ENCODE data around the gene NOXA1. TPM values are rescaled to one million over a fixed set of nuclear protein-coding genes. Genes with fewer than 3 reads are reported as not detected.
"Not testable (repeated sequence)": the region's sequence is repeated elsewhere in the genome, so short reads cannot be mapped to it uniquely, and the experiment has no call there.

The NOXA1 gene
- total RNA-seq, 1 experiment from 2014 or later = not detected

GRCh38 chr9:137386507-137387113 lies 36.6 kb upstream of the NOXA1 start:
- DNase-seq (ENCODE audit: low spot score) = not testable (repeated sequence)

GRCh38 chr9:137387114-137387890 lies 35.9 kb upstream of the NOXA1 start:
- in situ Hi-C loops (cut with HindIII; ENCODE audit: low sequenced_read_pairs) = no loop called here
- DNase-seq (ENCODE audit: low spot score) = no peak

More at GRCh38 chr9:137386507-137387113, 36.6 kb upstream of the NOXA1 start:
- in situ Hi-C loops (cut with HindIII; ENCODE audit: low sequenced_read_pairs) = not testable (repeated sequence)

- no peak for DNase-seq (ENCODE audit: low spot score)
Measured at GRCh38 chr9:137387891-137388560, 35.2 kb upstream of the NOXA1 start.

GRCh38 chr9:137388589-137389427 lies 34.4 kb upstream of the NOXA1 start:
- in situ Hi-C loops (cut with HindIII; ENCODE audit: low sequenced_read_pairs) = no loop called here
- DNase-seq (ENCODE audit: low spot score) = no peak

More at GRCh38 chr9:137387891-137388560, 35.2 kb upstream of the NOXA1 start:
- in situ Hi-C loops (cut with HindIII; ENCODE audit: low sequenced_read_pairs) = no loop called here

- in situ Hi-C loops (cut with HindIII; ENCODE audit: low sequenced_read_pairs) = no loop called here
- no peak for DNase-seq (ENCODE audit: low spot score)
Measured at GRCh38 chr9:137389428-137389746, 33.8 kb upstream of the NOXA1 start.

GRCh38 chr9:137390553-137391410 lies 32.4 kb upstream of the NOXA1 start:
- in situ Hi-C loops (cut with HindIII; ENCODE audit: low sequenced_read_pairs) = no loop called here
- no peak for DNase-seq (ENCODE audit: low spot score)

GRCh38 chr9:137391411-137391754 lies 31.8 kb upstream of the NOXA1 start:
- no peak for DNase-seq (ENCODE audit: low spot score)
- in situ Hi-C loops (cut with HindIII; ENCODE audit: low sequenced_read_pairs) = no loop called here

GRCh38 chr9:137392232-137393007 lies 30.8 kb upstream of the NOXA1 start:
- DNase-seq (ENCODE audit: low spot score) = no peak
- in situ Hi-C loops (cut with HindIII; ENCODE audit: low sequenced_read_pairs) = no loop called here

- no peak for DNase-seq (ENCODE audit: low spot score)
- in situ Hi-C loops (cut with HindIII; ENCODE audit: low sequenced_read_pairs) = no loop called here
Measured at GRCh38 chr9:137393176-137394150, 29.7 kb upstream of the NOXA1 start.

GRCh38 chr9:137394866-137395665 lies 28.1 kb upstream of the NOXA1 start:
- in situ Hi-C loops (cut with HindIII; ENCODE audit: low sequenced_read_pairs) = no loop called here
- no peak for DNase-seq (ENCODE audit: low spot score)

- in situ Hi-C loops (cut with HindIII; ENCODE audit: low sequenced_read_pairs) = no loop called here
- DNase-seq (ENCODE audit: low spot score) = no peak
Measured at GRCh38 chr9:137395666-137396010, 27.6 kb upstream of the NOXA1 start.

- in situ Hi-C loops (cut with HindIII; ENCODE audit: low sequenced_read_pairs) = no loop called here
- no peak for DNase-seq (ENCODE audit: low spot score)
Measured at GRCh38 chr9:137396227-137396626, 27.0 kb upstream of the NOXA1 start.

GRCh38 chr9:137396634-137397367 lies 26.4 kb upstream of the NOXA1 start:
- no peak for DNase-seq (ENCODE audit: low spot score)
- in situ Hi-C loops (cut with HindIII; ENCODE audit: low sequenced_read_pairs) = no loop called here

GRCh38 chr9:137397675-137398423 lies 25.3 kb upstream of the NOXA1 start:
- DNase-seq (ENCODE audit: low spot score) = no peak
- in situ Hi-C loops (cut with HindIII; ENCODE audit: low sequenced_read_pairs) = no loop called here

All from G401 (cell line).